Ovary (tissue), 3 donors: Measurements from ENCODE around the gene GRN.

ENCODE experiments used
- POLR2A ChIP-seq: fragments of 450-650 bp; IDR thresholded peaks from one replicate; pipeline ENCODE4 v1.6.1; 2017; ENCODE audit warnings: antibody characterized with exemption, mild to moderate bottlenecking, moderate library complexity
- TF ChIP-seq, protein P1 (sequence below), 3 donors: fragments of 450-650 bp in 2 of 3; fragments of 200-600 bp in 1 of 3; IDR thresholded peaks; one replicate each; pipeline versions ENCODE4 v1.5.1 to v1.8.0; 2016 to 2022; ENCODE audit warnings: antibody characterized with exemption in 3 of 3, mild to moderate bottlenecking in 1 of 3
- donor health status: DM: no; HTN: no; CAD: no.

DNA sequence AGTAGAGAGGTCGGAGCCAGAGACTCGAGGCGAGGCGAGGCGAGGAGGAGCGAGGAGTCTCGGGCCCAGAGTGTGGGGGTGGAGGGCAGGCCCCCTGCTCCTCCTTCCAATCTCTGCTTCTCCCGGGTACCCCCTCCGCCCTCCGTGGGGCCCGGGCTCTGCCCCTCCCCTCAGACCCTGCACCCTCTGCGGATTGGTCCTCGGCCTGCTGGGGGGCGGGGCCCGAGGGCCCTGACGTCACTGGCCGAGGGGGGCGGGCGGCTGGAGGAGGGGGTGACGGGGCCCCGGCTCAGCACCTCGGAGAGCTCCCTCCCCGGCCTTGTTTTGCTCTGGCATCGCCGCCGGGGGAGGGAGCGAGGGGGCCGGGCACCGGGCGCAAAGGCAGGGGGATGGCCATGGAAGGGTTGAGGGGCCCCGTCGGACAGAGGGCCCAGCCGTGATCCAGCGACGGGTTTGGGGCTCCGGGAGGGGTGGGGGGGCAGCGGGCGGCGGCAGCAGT is 36.7 kb upstream of the GRN start, which contains the start of gene RUNDC3A:
- TF ChIP-seq, protein P1, sequence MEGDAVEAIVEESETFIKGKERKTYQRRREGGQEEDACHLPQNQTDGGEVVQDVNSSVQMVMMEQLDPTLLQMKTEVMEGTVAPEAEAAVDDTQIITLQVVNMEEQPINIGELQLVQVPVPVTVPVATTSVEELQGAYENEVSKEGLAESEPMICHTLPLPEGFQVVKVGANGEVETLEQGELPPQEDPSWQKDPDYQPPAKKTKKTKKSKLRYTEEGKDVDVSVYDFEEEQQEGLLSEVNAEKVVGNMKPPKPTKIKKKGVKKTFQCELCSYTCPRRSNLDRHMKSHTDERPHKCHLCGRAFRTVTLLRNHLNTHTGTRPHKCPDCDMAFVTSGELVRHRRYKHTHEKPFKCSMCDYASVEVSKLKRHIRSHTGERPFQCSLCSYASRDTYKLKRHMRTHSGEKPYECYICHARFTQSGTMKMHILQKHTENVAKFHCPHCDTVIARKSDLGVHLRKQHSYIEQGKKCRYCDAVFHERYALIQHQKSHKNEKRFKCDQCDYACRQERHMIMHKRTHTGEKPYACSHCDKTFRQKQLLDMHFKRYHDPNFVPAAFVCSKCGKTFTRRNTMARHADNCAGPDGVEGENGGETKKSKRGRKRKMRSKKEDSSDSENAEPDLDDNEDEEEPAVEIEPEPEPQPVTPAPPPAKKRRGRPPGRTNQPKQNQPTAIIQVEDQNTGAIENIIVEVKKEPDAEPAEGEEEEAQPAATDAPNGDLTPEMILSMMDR (IDR thresholded peaks at IDR 0.05) = no peak
- no peak for TF ChIP-seq POLR2A
